NOMO-1 (cell line): ENCODE measurements around the gene PIEZO2.

Experiments used
- DNase-seq, 2 experiments: peaks; one replicate each; lab custom pipeline; 2025; ENCODE audit not compliant: unreplicated experiment in 2 of 2; lab: John Stamatoyannopoulos, UW

PIEZO2 gene

GRCh38 chr18:10907749-10908148 lies 241.6 kb downstream of the PIEZO2 start:
- no peak for DNase-seq

GRCh38 chr18:10901329-10901728 lies 248.0 kb downstream of the PIEZO2 start:
- DNase-seq, result no peak

GRCh38 chr18:10900435-10900834 lies 248.9 kb downstream of the PIEZO2 start:
- DNase-seq, result no peak

- DNase-seq, result no peak
These were observed 249.9 kb downstream of the PIEZO2 start for GRCh38 chr18:10899481-10899880.

- no peak for DNase-seq
These were observed 250.9 kb downstream of the PIEZO2 start for GRCh38 chr18:10898417-10898974.

- DNase-seq, result no peak
These were observed 252.5 kb downstream of the PIEZO2 start for GRCh38 chr18:10896851-10897250.

GRCh38 chr18:10895976-10896375 lies 253.4 kb downstream of the PIEZO2 start:
- no peak for DNase-seq

- DNase-seq, result no peak
These were observed 254.9 kb downstream of the PIEZO2 start for GRCh38 chr18:10894501-10894900.

GRCh38 chr18:10893761-10894160 lies 255.6 kb downstream of the PIEZO2 start:
- no peak for DNase-seq

GRCh38 chr18:10893196-10893595 lies 256.2 kb downstream of the PIEZO2 start:
- no peak for DNase-seq

GRCh38 chr18:10892786-10893185 lies 256.6 kb downstream of the PIEZO2 start:
- no peak for DNase-seq

- DNase-seq, result no peak
These were observed 259.3 kb downstream of the PIEZO2 start for GRCh38 chr18:10890022-10890421.

GRCh38 chr18:10878703-10879102 lies 270.7 kb downstream of the PIEZO2 start:
- no peak for DNase-seq

- no peak for DNase-seq
These were observed 271.4 kb downstream of the PIEZO2 start for GRCh38 chr18:10877987-10878386.

- DNase-seq, result no peak
These were observed 273.6 kb downstream of the PIEZO2 start for GRCh38 chr18:10875811-10876210.

- DNase-seq, result no peak
These were observed 277.1 kb downstream of the PIEZO2 start for GRCh38 chr18:10872304-10872703.

- DNase-seq, result no peak
These were observed 284.6 kb downstream of the PIEZO2 start for GRCh38 chr18:10864722-10865121.

GRCh38 chr18:10863026-10863425 lies 286.3 kb downstream of the PIEZO2 start:
- DNase-seq, result no peak

- DNase-seq, result no peak
These were observed 288.4 kb downstream of the PIEZO2 start for GRCh38 chr18:10860928-10861327.

- DNase-seq, result no peak
These were observed 289.0 kb downstream of the PIEZO2 start for GRCh38 chr18:10860382-10860781.

GRCh38 chr18:10858477-10858876 lies 290.9 kb downstream of the PIEZO2 start:
- DNase-seq, result no peak

- no peak for DNase-seq
These were observed 293.2 kb downstream of the PIEZO2 start for GRCh38 chr18:10856132-10856531.
